Measurements from ENCODE around the gene ITGAE.

GRCh38 chr17:3678095-3678820 is 122.7 kb downstream of the ITGAE start:
- TF ChIP-seq ZNF565 (CRISPR knock-in tag; conservative IDR thresholded peaks at IDR 0.05; ENCODE audit: low read depth) = no peak
- TF ChIP-seq PATZ1 (CRISPR knock-in tag; IDR thresholded peaks at IDR 0.05; ENCODE audit: borderline replicate concordance) = no peak
- no peak for TF ChIP-seq GLIS3 (CRISPR knock-in tag; IDR thresholded peaks at IDR 0.05)
- no peak for TF ChIP-seq TOX (CRISPR knock-in tag; IDR thresholded peaks at IDR 0.05; ENCODE audit: borderline replicate concordance)
- TF ChIP-seq CSDC2 (CRISPR knock-in tag; IDR thresholded peaks at IDR 0.05) = no peak
- no peak for TF ChIP-seq OSR1 (CRISPR knock-in tag; IDR thresholded peaks at IDR 0.05)
- TF ChIP-seq ZFP30 (CRISPR knock-in tag; IDR thresholded peaks at IDR 0.05) = no peak
- no peak for TF ChIP-seq ZNF8 (CRISPR knock-in tag; IDR thresholded peaks at IDR 0.05)
- TF ChIP-seq ARNTL (CRISPR knock-in tag; IDR thresholded peaks at IDR 0.05; ENCODE audit: borderline replicate concordance, low read depth) = no peak
- no peak for TF ChIP-seq SNAI2 (CRISPR knock-in tag; IDR thresholded peaks at IDR 0.05)
- TF ChIP-seq ZC3H10 (CRISPR knock-in tag; IDR thresholded peaks at IDR 0.05) = no peak
